B cell (primary cell): ENCODE measurements around the gene TASOR. TPM values are rescaled to one million over a fixed set of nuclear protein-coding genes. Genes with fewer than 3 reads are reported as not detected.

Source experiments
- ATAC-seq: fragments of 200-7000 bp; cut with Tn5 transposase; one replicate; pipeline ENCODE4 v1.10.0; 2021; ENCODE audit warnings: low read depth, mild to moderate bottlenecking, moderate number of reproducible peaks, moderate library complexity
- CTCF ChIA-PET: fragments of 350-600 bp; sonication (Branson Sonifier 250); formaldehyde crosslinking; loops from one replicate; lab custom pipeline; 2021; ENCODE audit warnings: antibody characterized with exemption, inconsistent platforms; lab: Charles Lee
- POLR2A ChIA-PET: fragments of 350-600 bp; sonication (Branson Sonifier 250); formaldehyde crosslinking; loops from one replicate; lab custom pipeline; 2021; ENCODE audit warnings: antibody characterized with exemption; lab: Charles Lee
- DNase-seq: peaks from one replicate; pipeline ENCODE4 v3.0.0; 2013
- H2AFZ ChIP-seq: 2 replicates; pipeline ENCODE4 v1.6.1; 2012; ENCODE audit warnings: mild to moderate bottlenecking, low read depth, low read length; ENCODE audit not compliant: insufficient read depth, poor library complexity, severe bottlenecking
- H3K27ac ChIP-seq, 2 donors: 1 replicate in 1 of 2; 2 replicates in 1 of 2; pipeline ENCODE4 v1.5.1; 2012 to 2013; ENCODE audit warnings: low read length in 2 of 2, mild to moderate bottlenecking in 2 of 2, moderate library complexity in 1 of 2
- H3K27me3 ChIP-seq, 4 experiments: fragments of 200-600 bp in 1 of 4; sonication (generic) in 1 of 4; replicated peaks in 1 of 4; 1 replicate in 2 of 4; 2 replicates in 2 of 4; pipeline versions ENCODE4 v1.6.1 to v1.7.0; 2013 to 2016; ENCODE audit warnings: low read length in 3 of 4, mild to moderate bottlenecking in 2 of 4, mixed read lengths in 1 of 4, moderate library complexity in 1 of 4; ENCODE audit not compliant: insufficient read depth in 4 of 4, control insufficient read depth in 3 of 4; ENCODE audit errors: control extremely low read depth in 1 of 4
- H3K36me3 ChIP-seq, 2 experiments: replicated peaks in 1 of 2; 1 replicate in 1 of 2; 2 replicates in 1 of 2; pipeline versions ENCODE4 v1.6.1 to v1.7.1; 2013; ENCODE audit warnings: low read length in 1 of 2; ENCODE audit not compliant: insufficient read depth in 2 of 2, control insufficient read depth in 1 of 2; ENCODE audit errors: control extremely low read depth in 1 of 2, extremely low read depth in 1 of 2
- H3K4me1 ChIP-seq, 2 donors: fragments of 200-600 bp in 1 of 2; sonication (generic) in 1 of 2; 1 replicate in 1 of 2; 2 replicates in 1 of 2; pipeline versions ENCODE4 v1.5.1 to v1.6.1; 2013 to 2017; ENCODE audit warnings: low read length in 2 of 2; ENCODE audit not compliant: control insufficient read depth in 2 of 2, insufficient read depth in 2 of 2
- H3K4me2 ChIP-seq: replicated peaks from 2 replicates; pipeline ENCODE3; 2012; ENCODE audit warnings: mild to moderate bottlenecking, low read depth, low read length; ENCODE audit not compliant: poor library complexity, severe bottlenecking
- H3K4me3 ChIP-seq, 5 experiments: fragments of 200-600 bp in 1 of 5; sonication (generic) in 1 of 5; 1 replicate in 3 of 5; 2 replicates in 2 of 5; pipeline versions ENCODE4 v1.5.1 to v1.7.0; 2011 to 2016; ENCODE audit warnings: low read length in 4 of 5, mild to moderate bottlenecking in 4 of 5, low read depth in 2 of 5, control low read depth in 1 of 5, moderate library complexity in 1 of 5; ENCODE audit not compliant: insufficient read depth in 1 of 5; ENCODE audit errors: control extremely low read depth in 1 of 5, extremely low read depth in 1 of 5
- H3K79me2 ChIP-seq: fragments of 200-600 bp; sonication (generic); one replicate; pipeline ENCODE4 v1.6.0; 2016; ENCODE audit warnings: low read length; ENCODE audit not compliant: control insufficient read depth, insufficient read depth
- H3K9ac ChIP-seq: fragments of 200-600 bp; sonication (generic); 2 replicates; pipeline ENCODE4 v1.6.1; 2017; ENCODE audit warnings: mild to moderate bottlenecking, low read length, moderate library complexity
- H3K9me3 ChIP-seq, 3 donors: one replicate each; pipeline versions ENCODE4 v1.6.1 to v1.7.1; 2013; ENCODE audit warnings: low read length in 2 of 3; ENCODE audit not compliant: control insufficient read depth in 2 of 3, insufficient read depth in 1 of 3; ENCODE audit errors: control extremely low read depth in 1 of 3
- H4K20me1 ChIP-seq: 2 replicates; pipeline ENCODE4 v1.6.0; 2012; ENCODE audit warnings: mild to moderate bottlenecking, low read length; ENCODE audit not compliant: insufficient read depth, control insufficient read depth, poor library complexity, severe bottlenecking
- H3K27ac Mint-ChIP-seq: one replicate; pipeline ENCODE4 v1.8.0; 2021; ENCODE audit warnings: mixed read lengths
- H3K27me3 Mint-ChIP-seq: one replicate; pipeline ENCODE4 v1.8.0; 2021; ENCODE audit warnings: mixed read lengths
- H3K4me1 Mint-ChIP-seq: one replicate; pipeline ENCODE4 v1.8.0; 2021; ENCODE audit warnings: mixed read lengths
- H3K4me3 Mint-ChIP-seq: one replicate; pipeline ENCODE4 v1.8.0; 2021; ENCODE audit warnings: mixed read lengths
- H3K9me3 Mint-ChIP-seq: one replicate; pipeline ENCODE4 v1.8.0; 2022; ENCODE audit warnings: mixed read lengths; ENCODE audit not compliant: insufficient read depth
- EZH2 ChIP-seq: IDR thresholded peaks from 2 replicates; pipeline ENCODE4 v1.6.1; 2012; ENCODE audit warnings: borderline replicate concordance, low read depth, mild to moderate bottlenecking, moderate library complexity, low read length; ENCODE audit not compliant: insufficient read depth, poor library complexity, severe bottlenecking
- WGBS: methylation state at CpG from one replicate; pipeline ENCODE4 v1.1.5; 2013; ENCODE audit warnings: missing lambda C conversion rate; ENCODE audit not compliant: insufficient coverage; 5-methylcytosine and 5-hydroxymethylcytosine counted together
- intact Hi-C: fragments of 100-400 bp; cut with micrococcal nuclease; formaldehyde crosslinking; loops from one replicate; pipeline ENCODE4 v1.10.0; 2022
- polyA plus RNA-seq: library from polyadenylated mRNA; depleted of rRNA; stranded (reverse); fragments of >200 nt; gene quantifications from 2 replicates; pipeline ENCODE4 v1.2.3, GENCODE V29; 2012
- total RNA-seq, 2 donors: library from RNA; stranded (reverse); fragments of 120-200 nt in 1 of 2; gene quantifications; 1 replicate in 1 of 2; 2 replicates in 1 of 2; pipeline versions ENCODE4 v1.2.3 to v1.2.4, GENCODE V29; 2013 to 2022
- TF ChIP-seq, protein P1 (sequence below): fragments of 200-600 bp; IDR thresholded peaks from one replicate; pipeline ENCODE4 v1.8.0; 2022; ENCODE audit warnings: antibody characterized with exemption, mild to moderate bottlenecking

The TASOR gene
- total and polyA plus RNA-seq, 2 donors (not counting 1 experiment from before 2014, with no cell fraction given) = 30.9 to 105 TPM

DNA sequence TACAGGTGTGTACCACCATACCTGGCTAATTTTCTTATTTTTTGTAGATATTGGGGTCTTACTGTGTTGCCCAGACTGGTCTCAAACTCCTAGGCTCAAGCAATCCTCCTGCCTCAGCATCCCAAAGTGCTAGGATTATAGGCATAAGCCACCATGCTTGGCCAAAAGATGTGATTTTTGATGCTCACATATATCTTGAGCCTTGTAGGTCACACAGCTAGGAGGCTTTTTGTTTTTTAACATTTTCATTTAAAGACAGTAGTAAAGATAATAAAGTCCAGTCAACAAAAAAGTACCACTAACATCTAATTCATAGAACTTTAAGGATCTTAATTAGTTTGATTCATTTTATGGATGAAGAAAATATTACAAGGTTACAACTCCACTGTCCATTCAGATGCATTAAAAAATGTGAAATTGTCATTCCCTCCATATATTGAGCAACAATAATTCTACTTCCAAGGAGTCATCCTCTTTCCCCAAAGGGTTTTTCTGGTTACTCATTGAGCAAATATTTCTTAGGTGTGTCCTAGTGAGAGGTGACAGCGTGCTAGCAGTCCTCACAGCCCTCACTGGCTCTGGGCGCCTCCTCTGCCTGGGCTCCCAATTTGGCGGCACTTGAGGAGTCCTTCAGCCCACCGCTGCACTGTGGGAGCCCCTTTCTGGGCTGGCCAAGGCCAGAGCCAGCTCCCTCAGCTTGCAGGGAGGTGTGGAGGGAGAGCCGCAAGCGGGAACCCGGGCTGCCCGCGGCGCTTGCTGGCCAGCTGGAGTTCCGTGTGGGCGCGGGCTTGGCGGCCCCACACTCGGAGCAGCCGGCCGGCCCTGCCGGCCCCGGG, 8.3 kb upstream of the TASOR start:
- no peak overlapping the region for H3K27ac Mint-ChIP-seq
- Histone ChIP-seq H3K36me3 (no peaks in the 10 kb centered on the region), H3K4me2 (no peak overlapping the region), H3K4me3 (no peak overlapping the region), H3K9me3 (no peaks in the 10 kb centered on the region), H4K20me1 (no peaks in the 10 kb centered on the region), H3K27me3 (no peaks in the 10 kb centered on the region), H3K27ac (no peak overlapping the region), H2AFZ (no peak overlapping the region), H3K4me1 (peaks cover 12 to 18% of the 10 kb centered on the region in 2 donors), H3K79me2 (no peaks in the 10 kb centered on the region), H3K9ac (no peak overlapping the region)
- H3K4me1 Mint-ChIP-seq = peaks cover 44% of the 10 kb centered on the region
- TF ChIP-seq, protein P1, sequence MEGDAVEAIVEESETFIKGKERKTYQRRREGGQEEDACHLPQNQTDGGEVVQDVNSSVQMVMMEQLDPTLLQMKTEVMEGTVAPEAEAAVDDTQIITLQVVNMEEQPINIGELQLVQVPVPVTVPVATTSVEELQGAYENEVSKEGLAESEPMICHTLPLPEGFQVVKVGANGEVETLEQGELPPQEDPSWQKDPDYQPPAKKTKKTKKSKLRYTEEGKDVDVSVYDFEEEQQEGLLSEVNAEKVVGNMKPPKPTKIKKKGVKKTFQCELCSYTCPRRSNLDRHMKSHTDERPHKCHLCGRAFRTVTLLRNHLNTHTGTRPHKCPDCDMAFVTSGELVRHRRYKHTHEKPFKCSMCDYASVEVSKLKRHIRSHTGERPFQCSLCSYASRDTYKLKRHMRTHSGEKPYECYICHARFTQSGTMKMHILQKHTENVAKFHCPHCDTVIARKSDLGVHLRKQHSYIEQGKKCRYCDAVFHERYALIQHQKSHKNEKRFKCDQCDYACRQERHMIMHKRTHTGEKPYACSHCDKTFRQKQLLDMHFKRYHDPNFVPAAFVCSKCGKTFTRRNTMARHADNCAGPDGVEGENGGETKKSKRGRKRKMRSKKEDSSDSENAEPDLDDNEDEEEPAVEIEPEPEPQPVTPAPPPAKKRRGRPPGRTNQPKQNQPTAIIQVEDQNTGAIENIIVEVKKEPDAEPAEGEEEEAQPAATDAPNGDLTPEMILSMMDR = no peak
- no peak for TF ChIP-seq EZH2
- ChIA-PET POLR2A (interaction anchor here (0.7 kb wide), 2 partner anchors 90 to 281 kb away, joined by 3 to 7 read pairs; no protein-coding TSS in a partner anchor), CTCF (interaction anchor here (1.3 kb wide), 1 partner anchor 10 kb away, joined by 3 read pairs; no protein-coding TSS in a partner anchor)
- intact Hi-C loops = no loop called here
- ATAC-seq (no peak), DNase-seq (no peak)
- H3K27me3 Mint-ChIP-seq = no peaks in the 10 kb centered on the region
- no peak overlapping the region for H3K4me3 Mint-ChIP-seq
- WGBS = 98% methylated on average over 18 of the region's 19 CpGs
- H3K9me3 Mint-ChIP-seq = no peaks in the 10 kb centered on the region

DNA sequence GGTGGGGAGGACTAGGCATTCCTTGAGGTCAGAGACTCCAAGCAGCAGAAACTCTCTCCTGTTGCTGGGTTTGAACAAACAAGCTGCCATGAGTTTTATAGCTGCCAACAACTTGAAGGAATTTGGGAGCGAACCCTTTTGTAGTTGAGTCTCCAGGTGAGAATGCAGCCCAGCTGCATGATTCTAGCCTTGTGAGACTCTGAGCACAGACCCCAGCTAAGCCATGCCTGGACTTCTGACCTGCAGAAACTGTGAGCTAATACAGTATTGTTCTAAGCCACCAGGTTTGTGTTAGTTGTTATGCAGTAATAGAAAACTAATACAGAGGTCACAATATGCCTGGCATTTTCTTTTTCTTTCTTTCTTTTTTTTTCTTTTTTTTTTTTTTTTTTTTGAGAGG, 6.2 kb upstream of the TASOR start:
- H3K4me1 ChIP-seq = peaks cover 12 to 18% of the 10 kb centered on the region in 2 donors
- H3K9me3 Mint-ChIP-seq = no peaks in the 10 kb centered on the region
- ChIA-PET CTCF (interaction anchor here (0.9 to 1.7 kb wide), 2 partner anchors 301 to 407 kb away, joined by 3 to 4 read pairs; no protein-coding TSS in a partner anchor), POLR2A (interaction anchor here (0.7 to 0.9 kb wide), 2 partner anchors 13 to 471 kb away, joined by 6 to 8 read pairs; no protein-coding TSS in a partner anchor)
- H3K27me3 ChIP-seq = no peaks in the 10 kb centered on the region
- ATAC-seq (no peak), DNase-seq (no peak)
- no peak overlapping the region for H3K9ac ChIP-seq
- H3K4me3 ChIP-seq = no peak overlapping the region
- intact Hi-C loops = loop anchor here (10.0 kb wide), 1 partner anchor 375 kb away; the partner anchor contains the start of gene SPATA12
- TF ChIP-seq EZH2 = no peak
- TF ChIP-seq, protein P1 = no peak
- H2AFZ ChIP-seq = no peak overlapping the region
- peaks cover 29% of the 10 kb centered on the region for H3K4me1 Mint-ChIP-seq
- no peaks in the 10 kb centered on the region for H4K20me1 ChIP-seq
- no peaks in the 10 kb centered on the region for H3K9me3 ChIP-seq
- no peaks in the 10 kb centered on the region for H3K27me3 Mint-ChIP-seq
- 94% methylated on average over 1 of the region's 1 CpG for WGBS
- H3K4me3 Mint-ChIP-seq = no peak overlapping the region
- H3K79me2 ChIP-seq = no peaks in the 10 kb centered on the region
- H3K27ac ChIP-seq = no peak overlapping the region
- H3K27ac Mint-ChIP-seq = no peak overlapping the region
- no peak overlapping the region for H3K4me2 ChIP-seq
- H3K36me3 ChIP-seq = no peaks in the 10 kb centered on the region
